Measurements from ENCODE around the gene CCDC39.

The CCDC39 gene

GRCh38 chr3:180700941-180701340 lies 21.7 kb upstream of the CCDC39 start:
- DNase-seq (ENCODE audit: low spot score) (no peak), ATAC-seq (ENCODE audit: low read depth) (peak; percentile 23; the same call in 1 of the 3 replicates)
- Histone ChIP-seq H3K27ac (ENCODE audit: poor library complexity, severe bottlenecking) (no peak overlapping the region), H3K4me1 (ENCODE audit: insufficient read depth, poor library complexity, severe bottlenecking) (no peaks in the 10 kb centered on the region), H3K9me3 (ENCODE audit: severe bottlenecking) (no peaks in the 10 kb centered on the region), H3K36me3 (ENCODE audit: low read depth) (no peaks in the 10 kb centered on the region), H3K27me3 (ENCODE audit: insufficient read depth, poor library complexity, severe bottlenecking) (peaks cover 3% of the 10 kb centered on the region), H3K4me3 (ENCODE audit: severe bottlenecking) (no peak overlapping the region)
- no peak for TF ChIP-seq CTCF (IDR thresholded peaks at IDR 0.05; ENCODE audit: poor library complexity, severe bottlenecking)

GRCh38 chr3:180698760-180699270 lies 19.5 kb upstream of the CCDC39 start:
- Histone ChIP-seq H3K27me3 (ENCODE audit: insufficient read depth, poor library complexity, severe bottlenecking) (peaks cover 3% of the 10 kb centered on the region), H3K4me1 (ENCODE audit: insufficient read depth, poor library complexity, severe bottlenecking) (no peaks in the 10 kb centered on the region), H3K4me3 (ENCODE audit: severe bottlenecking) (no peak overlapping the region), H3K36me3 (ENCODE audit: low read depth) (no peaks in the 10 kb centered on the region), H3K27ac (ENCODE audit: poor library complexity, severe bottlenecking) (no peak overlapping the region), H3K9me3 (ENCODE audit: severe bottlenecking) (no peaks in the 10 kb centered on the region)
- DNase-seq (ENCODE audit: low spot score): no peak
- no peak for TF ChIP-seq CTCF (IDR thresholded peaks at IDR 0.05; ENCODE audit: poor library complexity, severe bottlenecking)
- ATAC-seq (ENCODE audit: low read depth): no peak

- H3K36me3 ChIP-seq (ENCODE audit: low read depth): no peaks in the 10 kb centered on the region
- no peak overlapping the region for H3K27ac ChIP-seq (ENCODE audit: poor library complexity, severe bottlenecking)
- ATAC-seq (ENCODE audit: low read depth) (no peak), DNase-seq (ENCODE audit: low spot score) (no peak)
- peaks cover 4% of the 10 kb centered on the region for H3K27me3 ChIP-seq (ENCODE audit: insufficient read depth, poor library complexity, severe bottlenecking)
- no peak overlapping the region for H3K4me3 ChIP-seq (ENCODE audit: severe bottlenecking)
- H3K9me3 ChIP-seq (ENCODE audit: severe bottlenecking): no peaks in the 10 kb centered on the region
- no peak for TF ChIP-seq CTCF (IDR thresholded peaks at IDR 0.05; ENCODE audit: poor library complexity, severe bottlenecking)
- H3K4me1 ChIP-seq (ENCODE audit: insufficient read depth, poor library complexity, severe bottlenecking): peaks cover 3% of the 10 kb centered on the region
Observed at GRCh38 chr3:180694321-180694720, 15.0 kb upstream of the CCDC39 start.

GRCh38 chr3:180693656-180694055 lies 14.4 kb upstream of the CCDC39 start:
- H3K4me1 ChIP-seq (ENCODE audit: insufficient read depth, poor library complexity, severe bottlenecking): peaks cover 3% of the 10 kb centered on the region
- H3K9me3 ChIP-seq (ENCODE audit: severe bottlenecking): no peaks in the 10 kb centered on the region
- H3K27ac ChIP-seq (ENCODE audit: poor library complexity, severe bottlenecking): no peak overlapping the region
- H3K36me3 ChIP-seq (ENCODE audit: low read depth): no peaks in the 10 kb centered on the region
- H3K4me3 ChIP-seq (ENCODE audit: severe bottlenecking): no peak overlapping the region
- DNase-seq (ENCODE audit: low spot score): no peak
- ATAC-seq (ENCODE audit: low read depth): no peak
- no peak for TF ChIP-seq CTCF (IDR thresholded peaks at IDR 0.05; ENCODE audit: poor library complexity, severe bottlenecking)
- peaks cover 4% of the 10 kb centered on the region for H3K27me3 ChIP-seq (ENCODE audit: insufficient read depth, poor library complexity, severe bottlenecking)

- peaks cover 3% of the 10 kb centered on the region for H3K4me1 ChIP-seq (ENCODE audit: insufficient read depth, poor library complexity, severe bottlenecking)
- TF ChIP-seq CTCF (IDR thresholded peaks at IDR 0.05; ENCODE audit: poor library complexity, severe bottlenecking): no peak
- no peak for DNase-seq (ENCODE audit: low spot score)
- no peak overlapping the region for H3K4me3 ChIP-seq (ENCODE audit: severe bottlenecking)
- no peaks in the 10 kb centered on the region for H3K9me3 ChIP-seq (ENCODE audit: severe bottlenecking)
- ATAC-seq (ENCODE audit: low read depth): no peak
- peaks cover 4% of the 10 kb centered on the region for H3K27me3 ChIP-seq (ENCODE audit: insufficient read depth, poor library complexity, severe bottlenecking)
- no peak overlapping the region for H3K27ac ChIP-seq (ENCODE audit: poor library complexity, severe bottlenecking)
- H3K36me3 ChIP-seq (ENCODE audit: low read depth): no peaks in the 10 kb centered on the region
Observed at GRCh38 chr3:180690061-180690460, 10.8 kb upstream of the CCDC39 start.
